BLaER1 treated with 17β-estradiol and CSF1 and Interleukin-3, amounts not matched to agents 10 nM and 100 nM (cell line): ENCODE data around the gene ATP4B.

ENCODE experiments used
- H3K27ac ChIP-seq, 11 experiments: shearing (Covaris generic); formaldehyde crosslinking; 2 replicates each; pipeline ENCODE4 v1.8.1; 2022
- H3K27me3 ChIP-seq, 11 experiments: shearing (Covaris generic); formaldehyde crosslinking; 2 replicates each; pipeline ENCODE4 v1.8.1; 2022
- H3K36me3 ChIP-seq, 11 experiments: shearing (Covaris generic); formaldehyde crosslinking; 2 replicates each; pipeline ENCODE4 v1.8.1; 2022
- H3K4me1 ChIP-seq, 10 experiments: shearing (Covaris generic); formaldehyde crosslinking; 2 replicates each; pipeline ENCODE4 v1.8.1; 2022
- H3K4me2 ChIP-seq, 11 experiments: shearing (Covaris generic); formaldehyde crosslinking; 2 replicates each; pipeline ENCODE4 v1.8.1; 2022
- H3K4me3 ChIP-seq, 10 experiments: shearing (Covaris generic); formaldehyde crosslinking; 2 replicates each; pipeline ENCODE4 v1.8.1; 2022
- H3K9ac ChIP-seq, 11 experiments: shearing (Covaris generic); formaldehyde crosslinking; 2 replicates each; pipeline ENCODE4 v1.8.1; 2022
- H3K9me3 ChIP-seq, 11 experiments: shearing (Covaris generic); formaldehyde crosslinking; replicated peaks in 1 of 11; 2 replicates each; pipeline ENCODE4 v1.8.1; 2022
- H4K20me1 ChIP-seq, 11 experiments: shearing (Covaris generic); formaldehyde crosslinking; 2 replicates each; pipeline ENCODE4 v1.8.1; 2022
- Cebpa-rat ChIP-seq, 11 experiments: shearing (Covaris generic); IDR thresholded peaks; 2 replicates each; pipeline ENCODE4 v1.8.1; 2022

ATP4B gene

DNA sequence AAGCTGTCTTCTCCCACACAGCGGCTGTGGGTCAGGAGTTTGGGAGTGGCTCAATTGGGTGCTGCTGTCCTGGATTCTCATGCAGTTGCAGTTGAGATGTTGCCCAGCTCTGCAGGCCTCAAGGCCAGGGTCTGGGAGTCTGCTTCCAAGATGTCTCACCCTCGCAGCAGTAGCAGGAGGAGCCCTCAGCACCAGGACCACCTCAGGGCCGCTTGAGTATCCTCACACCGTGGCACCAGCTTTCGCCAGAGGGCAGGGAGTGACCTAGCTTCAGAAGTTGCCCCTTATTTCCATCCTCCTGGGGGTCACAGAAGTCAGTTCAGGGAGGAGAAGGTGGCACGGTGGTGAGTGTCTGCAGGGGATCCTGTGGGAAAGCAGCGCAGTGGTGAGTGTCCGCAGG is 52.5 kb downstream of the ATP4B start:
- H3K4me2 ChIP-seq, result peak overlapping the region in 8 of 11 experiments; percentile 76 to 86 (median 81); a peak in 12 of 22 replicates
- H3K27me3 ChIP-seq, result no peaks in the 10 kb centered on the region
- TF ChIP-seq Cebpa-rat (IDR thresholded peaks at IDR 0.05), result no peak
- peak overlapping the region in 7 of 11 experiments; percentile 1 to 76 (median 67); a peak in 9 of 22 replicates for H3K27ac ChIP-seq
- no peak overlapping the region for H3K9ac ChIP-seq
- peaks cover 58 to 87% (median 73%) of the 10 kb centered on the region in 10 experiments for H3K4me1 ChIP-seq
- peaks cover 52 to 100% (median 100%) of the 10 kb centered on the region in 11 experiments; a peak in 21 of 22 replicates for H4K20me1 ChIP-seq
- H3K4me3 ChIP-seq, result no peak overlapping the region
- peaks cover 45 to 98% (median 84%) of the 10 kb centered on the region in 11 experiments for H3K36me3 ChIP-seq
- peaks cover 1 to 11% (median 3%) of the 10 kb centered on the region in 11 experiments; a peak in 21 of 22 replicates for H3K9me3 ChIP-seq

DNA sequence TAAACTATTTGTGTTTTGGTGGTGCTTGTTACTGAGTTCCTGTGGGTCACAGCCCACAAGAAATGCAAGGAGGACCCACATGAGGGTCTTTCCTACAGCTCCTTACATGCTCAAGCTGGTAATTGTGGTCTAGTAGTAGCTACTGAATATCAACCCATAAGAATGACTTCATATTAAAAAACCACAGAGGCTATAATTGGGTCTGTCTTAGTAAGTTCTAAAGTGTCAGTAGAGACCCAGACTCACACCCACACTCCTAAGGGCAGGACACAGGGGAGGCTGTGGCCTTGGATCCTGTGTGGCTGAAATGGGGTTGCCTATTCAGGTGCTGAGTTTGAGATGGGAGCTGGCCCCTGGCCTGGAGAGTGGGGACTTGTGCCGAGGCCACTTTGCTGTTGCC is 53.8 kb downstream of the ATP4B start:
- Histone ChIP-seq H3K4me2 (peak overlapping the region in 10 of 11 experiments; percentile 2 to 83 (median 26); a peak in 15 of 22 replicates), H3K4me3 (no peak overlapping the region), H3K27ac (peak overlapping the region in 4 of 11 experiments; percentile 11 to 76 (median 17); a peak in 1 of 22 replicates), H3K36me3 (peaks cover 45 to 98% (median 84%) of the 10 kb centered on the region in 11 experiments), H3K9me3 (peaks cover 14 to 23% (median 16%) of the 10 kb centered on the region in 11 experiments), H3K27me3 (no peaks in the 10 kb centered on the region), H3K9ac (peak overlapping the region in 2 of 11 experiments; percentile 7 to 18; a peak in 1 of 22 replicates), H4K20me1 (peaks cover 51 to 100% (median 99%) of the 10 kb centered on the region in 11 experiments; a peak in 21 of 22 replicates), H3K4me1 (peaks cover 53 to 79% (median 65%) of the 10 kb centered on the region in 10 experiments)
- no peak for TF ChIP-seq Cebpa-rat (IDR thresholded peaks at IDR 0.05)

DNA sequence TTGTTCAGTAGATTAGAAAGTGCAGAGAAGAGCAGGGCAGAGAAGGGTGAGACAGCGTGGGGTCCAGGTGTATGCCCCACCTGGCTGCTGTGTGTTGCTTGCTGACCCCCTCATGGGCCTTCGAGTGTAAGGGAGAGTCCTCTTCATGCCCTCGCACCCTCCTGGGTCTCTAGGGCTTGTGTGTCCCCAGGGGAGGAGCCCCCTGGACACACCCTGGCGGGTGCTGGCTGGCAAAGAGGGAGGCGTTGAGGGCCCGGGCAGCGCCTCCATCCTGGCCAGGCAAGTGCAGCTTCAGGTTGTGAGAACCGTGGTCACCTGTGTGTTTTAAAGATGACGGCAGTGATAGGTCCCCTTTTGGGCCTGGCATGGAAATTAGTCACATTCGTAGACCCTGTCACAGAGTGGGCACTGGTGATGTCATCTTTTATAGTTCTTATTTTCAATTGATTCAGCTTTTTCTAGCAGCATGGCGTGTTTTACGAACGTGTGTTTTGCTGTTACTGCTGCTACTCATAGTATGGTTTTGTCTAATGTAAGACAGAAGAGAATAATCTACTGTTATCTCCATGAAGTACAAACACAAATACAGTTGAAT is 54.8 kb downstream of the ATP4B start:
- H3K4me2 ChIP-seq, result peak overlapping the region in 2 of 11 experiments; percentile 0 to 34; a peak in 2 of 22 replicates
- H3K27ac ChIP-seq, result no peak overlapping the region
- H3K4me1 ChIP-seq, result peaks cover 44 to 70% (median 56%) of the 10 kb centered on the region in 10 experiments
- H3K9ac ChIP-seq, result no peak overlapping the region; a peak in 2 of 22 replicates
- H3K4me3 ChIP-seq, result no peak overlapping the region
- peaks cover 42 to 100% (median 93%) of the 10 kb centered on the region in 11 experiments; a peak in 21 of 22 replicates for H4K20me1 ChIP-seq
- TF ChIP-seq Cebpa-rat (IDR thresholded peaks at IDR 0.05), result no peak
- peaks cover 24 to 33% (median 26%) of the 10 kb centered on the region in 11 experiments for H3K9me3 ChIP-seq
- H3K36me3 ChIP-seq, result peaks cover 50 to 98% (median 84%) of the 10 kb centered on the region in 11 experiments
- H3K27me3 ChIP-seq, result no peaks in the 10 kb centered on the region

DNA sequence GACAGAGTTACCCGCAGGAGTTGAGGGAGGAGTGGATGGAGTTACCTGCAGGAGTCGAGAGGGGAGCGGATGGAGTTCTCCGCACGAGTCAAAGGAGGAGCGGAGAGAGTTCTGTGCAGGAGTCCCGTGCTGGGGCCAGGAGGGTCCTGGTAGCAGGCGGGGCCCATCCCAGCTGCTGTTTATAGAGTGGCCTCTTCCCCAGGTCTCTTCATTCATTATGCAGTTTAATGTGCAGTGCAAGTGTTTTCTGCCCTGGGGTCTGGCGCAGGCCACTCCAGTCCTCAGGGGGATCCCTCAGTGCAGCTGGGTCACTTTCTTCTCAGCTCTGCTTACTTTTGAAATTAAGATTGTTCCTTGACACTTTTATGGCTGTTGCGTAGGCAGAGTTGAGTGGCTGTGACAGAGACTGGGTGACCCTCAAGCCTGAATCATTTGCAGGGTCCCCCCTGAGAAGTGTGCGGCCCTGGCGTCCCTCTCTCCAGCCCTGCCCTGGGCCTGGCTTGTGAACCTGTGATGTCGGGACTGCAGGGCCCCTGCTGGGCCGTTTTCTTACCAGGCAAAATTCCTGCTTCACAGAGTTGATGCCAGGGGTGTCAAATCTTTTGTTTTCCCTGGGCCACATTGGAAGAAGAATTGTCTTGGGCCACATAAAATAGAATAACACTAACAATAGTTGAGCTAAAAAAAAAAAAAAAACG is 55.6 kb downstream of the ATP4B start:
- no peak for TF ChIP-seq Cebpa-rat (IDR thresholded peaks at IDR 0.05)
- H3K9me3 ChIP-seq, result peaks cover 32 to 41% (median 33%) of the 10 kb centered on the region in 11 experiments
- peaks cover 36 to 62% (median 48%) of the 10 kb centered on the region in 10 experiments for H3K4me1 ChIP-seq
- H3K27me3 ChIP-seq, result no peaks in the 10 kb centered on the region
- no peak overlapping the region for H3K27ac ChIP-seq
- no peak overlapping the region for H3K4me3 ChIP-seq
- no peak overlapping the region for H3K4me2 ChIP-seq
- H4K20me1 ChIP-seq, result peaks cover 35 to 100% (median 92%) of the 10 kb centered on the region in 11 experiments; a peak in 21 of 22 replicates
- no peak overlapping the region for H3K9ac ChIP-seq
- peaks cover 55 to 98% (median 90%) of the 10 kb centered on the region in 11 experiments for H3K36me3 ChIP-seq

DNA sequence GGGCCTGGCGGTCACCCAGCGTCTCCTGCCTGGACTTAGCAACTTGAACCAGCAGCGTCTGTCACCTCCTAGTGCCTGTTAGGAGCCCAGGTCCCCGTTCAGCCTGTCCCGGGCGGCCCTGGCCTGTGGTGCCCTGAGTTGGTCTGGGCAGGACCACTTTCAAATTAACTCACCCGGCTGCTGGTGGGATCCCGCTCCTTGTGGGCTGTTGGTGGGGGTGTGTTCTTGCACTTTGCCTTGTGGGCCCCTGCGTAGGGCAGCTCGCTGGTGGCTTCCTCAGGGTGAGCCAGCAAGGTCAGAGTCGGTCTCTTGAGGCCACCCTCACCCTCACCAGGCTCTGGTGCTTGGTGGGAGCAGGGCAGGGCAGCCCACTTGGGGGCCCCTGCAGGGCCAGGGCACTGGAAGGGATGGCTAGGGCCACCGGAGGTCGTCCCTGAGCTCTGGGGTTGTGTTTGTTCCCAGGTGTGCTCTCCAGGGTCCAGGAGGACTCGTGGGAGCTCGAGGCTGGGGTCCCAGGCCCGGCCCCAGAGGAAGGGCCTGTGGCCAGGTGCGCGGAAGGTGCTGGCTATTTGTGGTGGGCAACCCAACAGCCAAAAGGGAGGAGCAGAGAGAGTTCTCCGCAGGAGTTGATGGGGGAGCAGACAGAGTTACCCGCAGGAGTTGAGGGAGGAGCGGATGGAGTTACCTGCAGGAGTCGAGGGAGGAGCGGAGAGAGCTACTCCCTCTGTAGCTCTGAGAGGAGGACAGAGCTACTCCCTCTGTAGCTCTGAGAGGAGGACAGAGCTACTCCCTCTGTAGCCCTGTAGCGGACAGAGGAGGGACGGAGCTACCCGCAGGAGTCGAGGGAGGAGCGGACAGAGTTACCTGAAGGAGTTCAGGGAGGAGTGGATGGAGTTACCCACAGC is 56.6 kb downstream of the ATP4B start:
- H3K9ac ChIP-seq, result no peak overlapping the region
- peaks cover 26 to 52% (median 38%) of the 10 kb centered on the region in 10 experiments for H3K4me1 ChIP-seq
- no peak for TF ChIP-seq Cebpa-rat (IDR thresholded peaks at IDR 0.05)
- H3K4me2 ChIP-seq, result no peak overlapping the region
- H4K20me1 ChIP-seq, result peaks cover 26 to 100% (median 92%) of the 10 kb centered on the region in 11 experiments; a peak in 21 of 22 replicates
- no peak overlapping the region for H3K27ac ChIP-seq
- H3K36me3 ChIP-seq, result peaks cover 66 to 100% (median 95%) of the 10 kb centered on the region in 11 experiments
- peaks cover 41 to 51% (median 43%) of the 10 kb centered on the region in 11 experiments for H3K9me3 ChIP-seq
- no peak overlapping the region for H3K4me3 ChIP-seq
- no peaks in the 10 kb centered on the region for H3K27me3 ChIP-seq

DNA sequence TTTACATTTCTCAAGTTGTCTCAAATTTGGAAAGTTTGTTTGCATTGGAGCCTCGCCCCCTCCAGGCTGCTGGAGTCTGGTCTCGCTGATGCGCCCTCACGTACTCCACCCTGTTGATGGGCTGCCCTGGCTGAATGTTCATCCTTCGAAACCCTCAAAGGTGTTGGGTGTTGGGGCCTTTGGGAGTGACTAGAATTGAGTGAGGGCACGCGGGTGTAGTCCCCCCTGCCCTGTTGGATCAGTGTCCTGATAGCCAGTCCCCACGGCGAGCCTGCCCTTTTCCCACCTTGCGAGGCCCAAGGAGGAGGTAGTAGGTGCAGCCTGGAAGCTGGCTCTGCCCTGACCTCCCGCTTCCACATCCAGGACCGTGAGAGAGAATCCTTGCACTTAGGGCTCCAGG is 58.6 kb downstream of the ATP4B start:
- H3K4me3 ChIP-seq, result peak overlapping the region in 1 of 10 experiments; percentile 26; a peak in 2 of 20 replicates
- peaks cover 14 to 31% (median 19%) of the 10 kb centered on the region in 10 experiments for H3K4me1 ChIP-seq
- H3K36me3 ChIP-seq, result peaks cover 70 to 100% (median 95%) of the 10 kb centered on the region in 11 experiments
- peaks cover 23 to 100% (median 92%) of the 10 kb centered on the region in 11 experiments; a peak in 21 of 22 replicates for H4K20me1 ChIP-seq
- H3K27ac ChIP-seq, result no peak overlapping the region
- no peak overlapping the region for H3K9ac ChIP-seq
- H3K4me2 ChIP-seq, result no peak overlapping the region
- no peak for TF ChIP-seq Cebpa-rat (IDR thresholded peaks at IDR 0.05)
- H3K27me3 ChIP-seq, result no peaks in the 10 kb centered on the region
- peaks cover 42 to 60% (median 54%) of the 10 kb centered on the region in 11 experiments for H3K9me3 ChIP-seq
